Measurements from ENCODE around the gene KCP.
A peak's percentile ranks its signal among the peaks of the same experiment; 100 is the strongest.

KCP gene

GRCh38 chr7:128904381-128905197, 5.9 kb downstream of the KCP start:
- peak; percentile 67 for DNase-seq

GRCh38 chr7:128903621-128904361, 6.7 kb downstream of the KCP start:
- DNase-seq: no peak

GRCh38 chr7:128902761-128903585, 7.5 kb downstream of the KCP start:
- DNase-seq: no peak

GRCh38 chr7:128900237-128900636, 10.3 kb downstream of the KCP start:
- DNase-seq: no peak

GRCh38 chr7:128899392-128899791, 11.1 kb downstream of the KCP start:
- no peak for DNase-seq

GRCh38 chr7:128895320-128895719, 15.2 kb downstream of the KCP start:
- no peak for DNase-seq

GRCh38 chr7:128894101-128894440, 16.4 kb downstream of the KCP start:
- no peak for DNase-seq

GRCh38 chr7:128893251-128894100, 17.0 kb downstream of the KCP start:
- no peak for DNase-seq

- no peak for DNase-seq
Observed at GRCh38 chr7:128892521-128893250, 17.8 kb downstream of the KCP start.

GRCh38 chr7:128891942-128892269, 18.6 kb downstream of the KCP start:
- DNase-seq: no peak

- DNase-seq: no peak
Observed at GRCh38 chr7:128891110-128891941, 19.2 kb downstream of the KCP start.

- DNase-seq: no peak
Observed at GRCh38 chr7:128890306-128891109, 20.0 kb downstream of the KCP start.

- DNase-seq: no peak
Observed at GRCh38 chr7:128889121-128889520, 21.4 kb downstream of the KCP start.

- DNase-seq: no peak
Observed at GRCh38 chr7:128888756-128889095, 21.8 kb downstream of the KCP start.

GRCh38 chr7:128888039-128888755, 22.3 kb downstream of the KCP start:
- no peak for DNase-seq

GRCh38 chr7:128887169-128888038, 23.1 kb downstream of the KCP start:
- no peak for DNase-seq

- DNase-seq: no peak
Observed at GRCh38 chr7:128886391-128887168, 23.9 kb downstream of the KCP start.
